Keratinocyte (primary cell): ENCODE measurements around the gene DHX34. TPM values are rescaled to one million over a fixed set of nuclear protein-coding genes. Genes with fewer than 3 reads are reported as not detected.

Experiments used
- DNase-seq: peaks from one replicate; pipeline ENCODE4 v3.0.0-alpha.2; 2011; ENCODE audit warnings: low read depth, missing footprints, low spot score
- FAIRE-seq: peaks from 2 replicates; lab custom pipeline; 2011; peaks lifted over from hg19 to GRCh38; lab: Jason Lieb, UNC
- H2AFZ ChIP-seq: 2 replicates; pipeline ENCODE4 v1.6.0; 2012; ENCODE audit warnings: low read length, control low read depth, inconsistent platforms; ENCODE audit not compliant: control insufficient read depth
- H3K27ac ChIP-seq: 2 replicates; pipeline ENCODE4 v1.5.1; 2011; ENCODE audit warnings: low read length; ENCODE audit not compliant: control insufficient read depth, insufficient read depth
- H3K27me3 ChIP-seq: 3 replicates; pipeline ENCODE4 v1.6.0; 2011; ENCODE audit warnings: low read length; ENCODE audit not compliant: control insufficient read depth, insufficient read depth; ENCODE audit errors: extremely low read depth
- H3K36me3 ChIP-seq, 2 experiments: 2 replicates in 1 of 2; 3 replicates in 1 of 2; pipeline ENCODE4 v1.5.1; 2011; ENCODE audit warnings: low read length in 2 of 2, mild to moderate bottlenecking in 1 of 2; ENCODE audit not compliant: control insufficient read depth in 2 of 2, insufficient read depth in 2 of 2; ENCODE audit errors: extremely low read depth in 1 of 2
- H3K4me1 ChIP-seq: 3 replicates; pipeline ENCODE4 v1.5.1; 2011; ENCODE audit warnings: low read length; ENCODE audit not compliant: control insufficient read depth, insufficient read depth; ENCODE audit errors: extremely low read depth
- H3K4me2 ChIP-seq: 3 replicates; pipeline ENCODE4 v1.6.0; 2011; ENCODE audit warnings: low read depth, low read length; ENCODE audit not compliant: control insufficient read depth, insufficient read depth; ENCODE audit errors: extremely low read depth
- H3K4me3 ChIP-seq, 3 experiments: fragments of 200-600 bp in 1 of 3; sonication (generic) in 1 of 3; 2 replicates in 2 of 3; 3 replicates in 1 of 3; pipeline ENCODE4 v1.5.1; 2011 to 2016; ENCODE audit warnings: low read length in 3 of 3, mild to moderate bottlenecking in 3 of 3, control low read depth in 2 of 3, inconsistent platforms in 1 of 3, low read depth in 1 of 3, mixed read lengths in 1 of 3, mixed run types in 1 of 3, moderate library complexity in 1 of 3; ENCODE audit not compliant: control insufficient read depth in 2 of 3, insufficient read depth in 2 of 3; ENCODE audit errors: extremely low read depth in 1 of 3
- H3K79me2 ChIP-seq: 2 replicates; pipeline ENCODE4 v1.6.0; 2012; ENCODE audit warnings: low read length; ENCODE audit not compliant: control insufficient read depth, insufficient read depth
- H3K9ac ChIP-seq: 3 replicates; pipeline ENCODE4 v1.6.0; 2011; ENCODE audit warnings: low read length; ENCODE audit not compliant: control insufficient read depth, insufficient read depth; ENCODE audit errors: extremely low read depth
- H3K9me1 ChIP-seq: 3 replicates; pipeline ENCODE4 v1.6.0; 2011; ENCODE audit warnings: low read length; ENCODE audit not compliant: control insufficient read depth, insufficient read depth; ENCODE audit errors: extremely low read depth
- H3K9me3 ChIP-seq: 2 replicates; pipeline ENCODE4 v1.5.1; 2012; ENCODE audit warnings: low read depth, low read length; ENCODE audit not compliant: control insufficient read depth
- H4K20me1 ChIP-seq: 3 replicates; pipeline ENCODE4 v1.6.0; 2011; ENCODE audit warnings: low read length; ENCODE audit not compliant: control insufficient read depth, insufficient read depth; ENCODE audit errors: extremely low read depth
- CTCF ChIP-seq, 3 experiments: IDR thresholded peaks in 1 of 3; conservative IDR thresholded peaks in 1 of 3; optimal IDR thresholded peaks in 1 of 3; 2 replicates in 2 of 3; 3 replicates in 1 of 3; pipeline versions ENCODE3 to v1.5.1; 2011; ENCODE audit warnings: low read length in 3 of 3, mild to moderate bottlenecking in 3 of 3, moderate library complexity in 2 of 3, control low read depth in 1 of 3, inconsistent platforms in 1 of 3; ENCODE audit not compliant: insufficient read depth in 2 of 3; ENCODE audit errors: extremely low read depth in 1 of 3
- EZH2 ChIP-seq: IDR thresholded peaks from one replicate; pipeline ENCODE4 v1.6.1; 2012; ENCODE audit warnings: inconsistent platforms, mild to moderate bottlenecking, low read length, moderate library complexity
- dilution Hi-C: fragments of 300-500 bp; cut with MboI; formaldehyde crosslinking; loops from one replicate; pipeline ENCODE4 v1.7.0; 2020; ENCODE audit warnings: low sequenced_read_pairs; ENCODE audit not compliant: extremely low pct_ligation_motif_present
- polyA plus RNA-seq, 5 experiments: library from polyadenylated mRNA; depleted of rRNA in 3 of 5; stranded (reverse) in 3 of 5; stranded (forward) in 1 of 5; unstranded in 1 of 5; fragments of >200 nt; gene quantifications; 1 replicate in 1 of 5; 2 replicates in 3 of 5; 3 replicates in 1 of 5; pipeline versions ENCODE4 v1.2.1 to v1.2.3, GENCODE V29; 2011 to 2012; ENCODE audit warnings: missing spikeins in 2 of 5, low read depth in 1 of 5, low replicate concordance in 1 of 5

Gene DHX34
- polyA plus RNA-seq, 1 donor (not counting 4 experiments of a cell fraction or from before 2014, with no cell fraction given): 6.4 TPM

DNA sequence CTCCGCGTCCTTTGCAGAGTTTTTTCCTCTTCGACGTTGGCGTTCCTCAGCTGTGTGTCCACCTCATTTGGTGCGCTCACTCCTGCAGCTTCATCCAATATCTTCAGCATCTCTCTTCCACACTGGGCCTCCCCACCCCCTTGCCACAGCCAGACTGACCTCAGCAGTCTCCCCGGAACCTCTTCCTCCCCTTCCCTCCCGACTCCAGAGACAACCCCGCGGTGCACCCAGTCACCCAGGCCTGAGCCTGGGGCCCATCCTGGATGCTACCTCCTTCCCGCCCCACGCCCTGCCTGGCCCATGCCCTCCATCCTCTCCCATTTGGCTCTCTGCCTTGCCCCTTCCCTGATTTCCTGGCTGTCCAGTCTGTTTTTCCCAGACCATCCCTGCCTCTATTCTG lies 25.2 kb upstream of the DHX34 start:
- Histone ChIP-seq H3K4me1 (no peaks in the 10 kb centered on the region), H2AFZ (no peak overlapping the region), H3K36me3 (no peaks in the 10 kb centered on the region), H3K27me3 (no peaks in the 10 kb centered on the region), H3K27ac (no peak overlapping the region), H3K4me3 (no peak overlapping the region), H3K9ac (no peak overlapping the region), H3K9me1 (no peaks in the 10 kb centered on the region), H4K20me1 (no peaks in the 10 kb centered on the region), H3K79me2 (no peaks in the 10 kb centered on the region), H3K9me3 (no peaks in the 10 kb centered on the region), H3K4me2 (no peak overlapping the region)
- TF ChIP-seq CTCF (optimal IDR thresholded peaks at IDR 0.05 in 1 of 3, IDR thresholded peaks at IDR 0.05 in 1 of 3, conservative IDR thresholded peaks at IDR 0.05 in 1 of 3; ENCODE audit: extremely low read depth in 1 of 3, insufficient read depth in 2 of 3, low read length in 3 of 3) (no peak), EZH2 (no peak)
- FAIRE-seq (no peak), DNase-seq (no peak)
- dilution Hi-C loops: no loop called here

DNA sequence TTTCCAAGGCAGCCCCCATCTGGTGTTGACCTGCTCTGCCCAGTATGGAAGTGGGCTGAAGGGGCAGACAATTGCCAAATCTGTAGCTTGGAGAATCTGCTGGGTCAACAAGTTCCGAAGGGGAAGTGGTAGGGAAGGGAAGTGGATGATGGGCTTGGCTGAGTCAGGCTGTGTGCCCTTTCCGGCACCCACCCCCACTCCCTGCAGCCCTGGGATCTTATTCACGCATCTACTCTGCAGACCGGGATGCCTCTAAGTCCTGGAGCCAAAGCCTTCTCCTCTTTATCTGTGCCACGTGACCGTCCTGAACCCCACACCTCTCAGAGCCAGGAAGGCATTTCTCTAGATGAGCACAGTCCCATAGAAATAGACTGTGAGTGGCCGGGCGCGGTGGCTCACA lies 24.6 kb upstream of the DHX34 start:
- Histone ChIP-seq H3K9me1 (no peaks in the 10 kb centered on the region), H3K4me2 (no peak overlapping the region), H2AFZ (no peak overlapping the region), H3K27me3 (no peaks in the 10 kb centered on the region), H4K20me1 (no peaks in the 10 kb centered on the region), H3K79me2 (no peaks in the 10 kb centered on the region), H3K27ac (no peak overlapping the region), H3K9me3 (no peaks in the 10 kb centered on the region), H3K4me1 (no peaks in the 10 kb centered on the region), H3K36me3 (no peaks in the 10 kb centered on the region), H3K4me3 (no peak overlapping the region), H3K9ac (no peak overlapping the region)
- dilution Hi-C loops: no loop called here
- FAIRE-seq: no peak
- DNase-seq: no peak
- TF ChIP-seq EZH2 (no peak), CTCF (optimal IDR thresholded peaks at IDR 0.05 in 1 of 3, IDR thresholded peaks at IDR 0.05 in 1 of 3, conservative IDR thresholded peaks at IDR 0.05 in 1 of 3; ENCODE audit: extremely low read depth in 1 of 3, insufficient read depth in 2 of 3, low read length in 3 of 3) (no peak)
